ENCODE data around the gene KRT83. TPM values are rescaled to one million over a fixed set of nuclear protein-coding genes. Genes with fewer than 3 reads are reported as not detected.

KRT83 gene
- total RNA-seq, 2 donors from 2014 or later = not detected

- H3K27me3 Mint-ChIP-seq (ENCODE audit: low read depth) = peaks cover 20% of the 10 kb centered on the region
- ATAC-seq (replicated peaks in 1 of 2) (no peak), DNase-seq (no peak)
- H3K4me1 Mint-ChIP-seq (ENCODE audit: low read depth) = peaks cover 10% of the 10 kb centered on the region
- H3K36me3 Mint-ChIP-seq (ENCODE audit: insufficient read depth in 2 of 2) = no peaks in the 10 kb centered on the region
- H3K27ac Mint-ChIP-seq = no peak overlapping the region
- peaks cover 0 to 3% of the 10 kb centered on the region in 2 donors for H3K9me3 Mint-ChIP-seq
- no peak overlapping the region for H3K4me3 Mint-ChIP-seq
Observed at GRCh38 chr12:52335598-52336262, 14.5 kb upstream of the KRT83 start.

GRCh38 chr12:52334185-52334584 is 13.0 kb upstream of the KRT83 start:
- H3K27ac Mint-ChIP-seq = no peak overlapping the region
- no peak for DNase-seq
- no peak for ATAC-seq (replicated peaks in 1 of 2)
- peaks cover 0 to 3% of the 10 kb centered on the region in 2 donors for H3K9me3 Mint-ChIP-seq
- H3K4me3 Mint-ChIP-seq = no peak overlapping the region
- H3K36me3 Mint-ChIP-seq (ENCODE audit: insufficient read depth in 2 of 2) = no peaks in the 10 kb centered on the region
- H3K27me3 Mint-ChIP-seq (ENCODE audit: low read depth) = peaks cover 26% of the 10 kb centered on the region
- H3K4me1 Mint-ChIP-seq (ENCODE audit: low read depth) = peaks cover 10% of the 10 kb centered on the region

- H3K27me3 Mint-ChIP-seq (ENCODE audit: low read depth) = peaks cover 28% of the 10 kb centered on the region
- H3K9me3 Mint-ChIP-seq = peaks cover 0 to 3% of the 10 kb centered on the region in 2 donors
- DNase-seq = no peak
- H3K36me3 Mint-ChIP-seq (ENCODE audit: insufficient read depth in 2 of 2) = no peaks in the 10 kb centered on the region
- H3K4me1 Mint-ChIP-seq (ENCODE audit: low read depth) = peaks cover 12% of the 10 kb centered on the region
- no peak for ATAC-seq (replicated peaks in 1 of 2)
- no peak overlapping the region for H3K27ac Mint-ChIP-seq
- no peak overlapping the region for H3K4me3 Mint-ChIP-seq
Observed at GRCh38 chr12:52333321-52333720, 12.1 kb upstream of the KRT83 start.

GRCh38 chr12:52332381-52332780 is 11.2 kb upstream of the KRT83 start:
- no peak for ATAC-seq (replicated peaks in 1 of 2)
- Mint-ChIP-seq H3K36me3 (ENCODE audit: insufficient read depth in 2 of 2) (no peaks in the 10 kb centered on the region), H3K9me3 (peaks cover 0 to 3% of the 10 kb centered on the region in 2 donors), H3K4me3 (no peak overlapping the region), H3K4me1 (ENCODE audit: low read depth) (peaks cover 22% of the 10 kb centered on the region), H3K27ac (no peak overlapping the region), H3K27me3 (ENCODE audit: low read depth) (peaks cover 28% of the 10 kb centered on the region)
- no peak for DNase-seq

DNA sequence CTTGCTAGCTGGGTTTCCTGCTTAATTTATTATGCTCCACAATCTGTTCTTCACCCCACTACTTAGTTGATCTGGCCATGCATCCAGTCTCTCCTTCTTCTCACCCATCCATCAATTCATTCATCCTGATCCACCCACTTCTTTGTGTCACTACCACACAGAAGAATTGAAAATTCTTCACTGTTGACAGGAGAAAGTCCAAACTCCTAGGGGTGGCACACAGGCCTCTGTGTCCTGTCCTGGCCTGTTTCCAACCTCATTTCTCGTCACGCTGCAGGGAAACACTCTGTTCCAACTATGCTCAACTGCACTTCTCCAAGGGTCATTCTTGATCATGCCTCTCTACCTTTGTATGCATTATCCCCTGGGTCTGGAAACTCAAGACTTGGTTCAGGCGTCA is 10.6 kb upstream of the KRT83 start:
- Mint-ChIP-seq H3K27ac (no peak overlapping the region), H3K36me3 (ENCODE audit: insufficient read depth in 2 of 2) (no peaks in the 10 kb centered on the region), H3K4me3 (no peak overlapping the region), H3K27me3 (ENCODE audit: low read depth) (peaks cover 34% of the 10 kb centered on the region), H3K9me3 (peaks cover 0 to 3% of the 10 kb centered on the region in 2 donors), H3K4me1 (ENCODE audit: low read depth) (peaks cover 23% of the 10 kb centered on the region)
- no peak for ATAC-seq (replicated peaks in 1 of 2)
- DNase-seq = no peak

GRCh38 chr12:52331039-52331438 is 9.8 kb upstream of the KRT83 start:
- Mint-ChIP-seq H3K4me1 (ENCODE audit: low read depth) (peaks cover 20% of the 10 kb centered on the region), H3K36me3 (ENCODE audit: insufficient read depth in 2 of 2) (no peaks in the 10 kb centered on the region), H3K4me3 (no peak overlapping the region), H3K9me3 (no peaks in the 10 kb centered on the region), H3K27me3 (ENCODE audit: low read depth) (peaks cover 35% of the 10 kb centered on the region), H3K27ac (no peak overlapping the region)
- DNase-seq (no peak), ATAC-seq (replicated peaks in 1 of 2) (no peak)

DNA sequence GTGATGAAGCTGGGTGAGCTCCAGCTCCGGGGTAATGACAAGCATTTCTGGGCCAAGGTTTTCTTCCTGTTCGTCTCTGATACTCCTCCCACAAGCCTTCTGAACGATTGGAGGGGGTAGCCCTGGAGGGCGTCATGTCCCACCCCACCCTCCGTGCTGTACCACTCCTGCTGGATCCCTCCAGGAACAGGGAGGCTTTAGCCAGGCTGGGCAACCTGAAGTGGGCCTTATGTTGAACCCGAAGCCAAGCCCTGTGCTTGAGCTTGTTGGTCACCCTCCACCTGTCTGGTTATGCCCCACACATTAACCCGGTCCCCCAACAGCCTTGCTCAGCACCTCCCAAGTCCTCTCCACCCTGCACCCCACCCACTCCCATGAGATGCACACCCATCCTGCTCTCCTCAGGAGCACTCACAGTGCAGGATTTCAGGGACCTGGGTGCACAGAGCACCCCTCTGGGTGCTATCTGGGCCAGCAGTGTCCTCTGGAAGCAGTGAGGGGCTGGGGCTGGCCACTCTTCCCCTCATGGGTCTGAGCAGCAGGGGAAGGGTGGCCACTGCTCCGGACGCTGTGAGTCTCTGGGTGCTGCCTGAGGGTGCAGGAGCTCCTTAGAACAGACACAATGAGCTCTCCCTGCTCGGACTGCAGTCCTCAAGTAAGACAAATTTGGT is 6.8 kb upstream of the KRT83 start:
- H3K27me3 Mint-ChIP-seq (ENCODE audit: low read depth) = peaks cover 45% of the 10 kb centered on the region
- ATAC-seq (replicated peaks in 1 of 2) (no peak), DNase-seq (no peak)
- H3K36me3 Mint-ChIP-seq (ENCODE audit: insufficient read depth in 2 of 2) = no peaks in the 10 kb centered on the region
- H3K9me3 Mint-ChIP-seq = no peaks in the 10 kb centered on the region
- no peak overlapping the region for H3K27ac Mint-ChIP-seq
- H3K4me1 Mint-ChIP-seq (ENCODE audit: low read depth) = peaks cover 20% of the 10 kb centered on the region
- H3K4me3 Mint-ChIP-seq = no peak overlapping the region

GRCh38 chr12:52327052-52327829 is 6.0 kb upstream of the KRT83 start:
- peak overlapping the region in 1 of 2 donors; percentile 14 for H3K4me3 Mint-ChIP-seq
- H3K9me3 Mint-ChIP-seq = no peaks in the 10 kb centered on the region
- H3K36me3 Mint-ChIP-seq (ENCODE audit: insufficient read depth in 2 of 2) = no peaks in the 10 kb centered on the region
- H3K27me3 Mint-ChIP-seq (ENCODE audit: low read depth) = peaks cover 51% of the 10 kb centered on the region
- ATAC-seq (replicated peaks in 1 of 2) = peak; percentile 98
- H3K4me1 Mint-ChIP-seq (ENCODE audit: low read depth) = peaks cover 20% of the 10 kb centered on the region
- DNase-seq = peak; percentile 73 to 83
- no peak overlapping the region for H3K27ac Mint-ChIP-seq

GRCh38 chr12:52324153-52324444 is 2.9 kb upstream of the KRT83 start:
- no peak overlapping the region for H3K27ac Mint-ChIP-seq
- no peak for ATAC-seq (replicated peaks in 1 of 2)
- peaks cover 59% of the 10 kb centered on the region for H3K27me3 Mint-ChIP-seq (ENCODE audit: low read depth)
- no peaks in the 10 kb centered on the region for H3K36me3 Mint-ChIP-seq (ENCODE audit: insufficient read depth in 2 of 2)
- DNase-seq = no peak
- no peak overlapping the region for H3K4me3 Mint-ChIP-seq
- H3K4me1 Mint-ChIP-seq (ENCODE audit: low read depth) = peaks cover 20% of the 10 kb centered on the region
- no peaks in the 10 kb centered on the region for H3K9me3 Mint-ChIP-seq

GRCh38 chr12:52323416-52324152 is 2.4 kb upstream of the KRT83 start:
- no peak overlapping the region for H3K4me3 Mint-ChIP-seq
- H3K4me1 Mint-ChIP-seq (ENCODE audit: low read depth) = peaks cover 20% of the 10 kb centered on the region
- H3K27me3 Mint-ChIP-seq (ENCODE audit: low read depth) = peaks cover 59% of the 10 kb centered on the region
- no peaks in the 10 kb centered on the region for H3K36me3 Mint-ChIP-seq (ENCODE audit: insufficient read depth in 2 of 2)
- DNase-seq (no peak), ATAC-seq (replicated peaks in 1 of 2) (no peak)
- H3K27ac Mint-ChIP-seq = no peak overlapping the region
- no peaks in the 10 kb centered on the region for H3K9me3 Mint-ChIP-seq

GRCh38 chr12:52323001-52323400 is 1.8 kb upstream of the KRT83 start:
- ATAC-seq (replicated peaks in 1 of 2) = no peak
- Mint-ChIP-seq H3K27ac (no peak overlapping the region), H3K36me3 (ENCODE audit: insufficient read depth in 2 of 2) (no peaks in the 10 kb centered on the region), H3K4me1 (ENCODE audit: low read depth) (peaks cover 14% of the 10 kb centered on the region), H3K27me3 (ENCODE audit: low read depth) (peaks cover 64% of the 10 kb centered on the region), H3K9me3 (no peaks in the 10 kb centered on the region), H3K4me3 (no peak overlapping the region)
- no peak for DNase-seq

GRCh38 chr12:52322069-52322468 is 871 bp upstream of the KRT83 start:
- peaks cover 60% of the 10 kb centered on the region for H3K27me3 Mint-ChIP-seq (ENCODE audit: low read depth)
- H3K36me3 Mint-ChIP-seq (ENCODE audit: insufficient read depth in 2 of 2) = no peaks in the 10 kb centered on the region
- DNase-seq = no peak
- no peaks in the 10 kb centered on the region for H3K9me3 Mint-ChIP-seq
- H3K4me3 Mint-ChIP-seq = no peak overlapping the region
- H3K27ac Mint-ChIP-seq = no peak overlapping the region
- peaks cover 5% of the 10 kb centered on the region for H3K4me1 Mint-ChIP-seq (ENCODE audit: low read depth)
- no peak for ATAC-seq (replicated peaks in 1 of 2)

- DNase-seq = no peak
- Mint-ChIP-seq H3K4me3 (no peak overlapping the region), H3K9me3 (no peaks in the 10 kb centered on the region), H3K27ac (no peak overlapping the region), H3K36me3 (ENCODE audit: insufficient read depth in 2 of 2) (no peaks in the 10 kb centered on the region), H3K4me1 (ENCODE audit: low read depth) (no peaks in the 10 kb centered on the region), H3K27me3 (ENCODE audit: low read depth) (peaks cover 57% of the 10 kb centered on the region)
- no peak for ATAC-seq (replicated peaks in 1 of 2)
Observed at GRCh38 chr12:52321418-52321817, 220 bp upstream of the KRT83 start.

Data from activated T-cell treated with anti-CD3 and anti-CD28 coated beads, Interleukin-2, amount 50 U/mL, for 72 hours (primary cell).